Esophagus muscularis mucosa (tissue), 3 donors: ENCODE results near the gene PEX14.

Experiments used
- CTCF ChIP-seq, 3 experiments: fragments of 200-600 bp in 2 of 3; fragments of 450-650 bp in 1 of 3; sonication (generic) in 2 of 3; IDR thresholded peaks; one replicate each; pipeline ENCODE4 v1.5.1; 2017 to 2019; ENCODE audit warnings: antibody characterized with exemption in 3 of 3, mild to moderate bottlenecking in 2 of 3, moderate library complexity in 1 of 3
- POLR2AphosphoS5 ChIP-seq, 2 donors: sonication (generic); formaldehyde crosslinking; IDR thresholded peaks; one replicate each; pipeline ENCODE4 v1.6.1; 2017; ENCODE audit warnings: antibody characterized with exemption in 2 of 2

- TF ChIP-seq CTCF (IDR thresholded peaks at IDR 0.05) (no peak), POLR2AphosphoS5 (IDR thresholded peaks at IDR 0.05) (no peak)
These were observed 35.2 kb downstream of the PEX14 start for GRCh38 chr1:10509809-10510509.
